HepG2 (cell line): ENCODE results near the gene RFXANK. TPM values are rescaled to one million over a fixed set of nuclear protein-coding genes. Genes with fewer than 3 reads are reported as not detected.
A peak's percentile ranks its signal among the peaks of the same experiment; 100 is the strongest.

Source experiments
- ATAC-seq: fragments of 200-7000 bp; cut with Tn5 transposase; 3 replicates; pipeline ENCODE4 v1.9.1; 2020; ENCODE audit warnings: mild to moderate bottlenecking, moderate library complexity
- BruUV-seq: library from RNA; stranded (reverse); fragments of 400-500 nt; replicated peaks from 2 replicates; lab custom pipeline; 2021; lab: Mats Ljungman, UMichigan
- CTCF ChIA-PET: fragments of 300-600 bp; formaldehyde crosslinking; extraction: SDS; loops from one replicate; lab custom pipeline; 2021; ENCODE audit warnings: low total read pairs, inconsistent platforms, low intra/inter-chr PET ratio; lab: Yijun Ruan, JAX
- POLR2A ChIA-PET: fragments of 350-600 bp; sonication (Branson Sonifier 250); formaldehyde crosslinking; loops from one replicate; lab custom pipeline; 2020; ENCODE audit warnings: antibody characterized with exemption, inconsistent platforms; lab: Yijun Ruan, JAX
- DNase-seq: peaks from one replicate; pipeline ENCODE4 v3.0.0-alpha.2; 2015; ENCODE audit warnings: low spot score
- FAIRE-seq: peaks from 3 replicates; lab custom pipeline; 2011; peaks lifted over from hg19 to GRCh38; lab: Jason Lieb, UNC
- H2AFZ ChIP-seq: one replicate; pipeline ENCODE4 v1.6.1; 2011; ENCODE audit warnings: low read length, inconsistent platforms
- H3K27ac ChIP-seq: fragments of 300-600 bp; 3 replicates; pipeline ENCODE4 v1.8.0; 2011; ENCODE audit warnings: mixed run types, mild to moderate bottlenecking, mixed read lengths, low read length, inconsistent platforms; ENCODE audit not compliant: insufficient read depth; ENCODE audit errors: extremely low read length
- H3K27me3 ChIP-seq, 2 experiments: fragments of 200-600 bp in 1 of 2; 2 replicates in 1 of 2; 3 replicates in 1 of 2; pipeline versions ENCODE4 v1.6.0 to v1.8.0; 2011; ENCODE audit warnings: low read length in 2 of 2, mild to moderate bottlenecking in 2 of 2, moderate library complexity in 2 of 2, inconsistent platforms in 1 of 2; ENCODE audit not compliant: insufficient read depth in 2 of 2, control insufficient read depth in 1 of 2
- H3K36me3 ChIP-seq, 2 experiments: fragments of 200-600 bp in 1 of 2; replicated peaks in 1 of 2; 2 replicates in 1 of 2; 3 replicates in 1 of 2; pipeline versions ENCODE4 v1.5.1 to v1.8.0; 2011; ENCODE audit warnings: low read length in 2 of 2, inconsistent platforms in 1 of 2; ENCODE audit not compliant: insufficient read depth in 2 of 2, control insufficient read depth in 1 of 2
- H3K4me1 ChIP-seq: 2 replicates; pipeline ENCODE4 v1.5.1; 2012; ENCODE audit warnings: low read length, inconsistent platforms; ENCODE audit not compliant: insufficient read depth
- H3K4me2 ChIP-seq: 2 replicates; pipeline ENCODE4 v1.6.0; 2011; ENCODE audit warnings: low read depth, low read length, inconsistent platforms
- H3K4me3 ChIP-seq, 3 experiments: fragments of 200-600 bp in 1 of 3; sonication (generic), shearing (Covaris generic) in 1 of 3; replicated peaks in 1 of 3; 2 replicates each; pipeline ENCODE4 v1.5.1; 2011 to 2016; ENCODE audit warnings: low read length in 3 of 3, inconsistent platforms in 2 of 3, low read depth in 2 of 3, mild to moderate bottlenecking in 2 of 3, control low read depth in 1 of 3, mixed read lengths in 1 of 3; ENCODE audit not compliant: insufficient read depth in 1 of 3
- H3K79me2 ChIP-seq: one replicate; pipeline ENCODE4 v1.6.1; 2011; ENCODE audit warnings: low read length, inconsistent platforms; ENCODE audit not compliant: insufficient read depth
- H3K9ac ChIP-seq: 2 replicates; pipeline ENCODE4 v1.6.0; 2011; ENCODE audit warnings: mild to moderate bottlenecking, low read depth, low read length, inconsistent platforms; ENCODE audit not compliant: insufficient read depth
- H3K9me3 ChIP-seq: 2 replicates; pipeline ENCODE4 v1.5.1; 2012; ENCODE audit warnings: mild to moderate bottlenecking, low read length
- H4K20me1 ChIP-seq: 2 replicates; pipeline ENCODE4 v1.6.0; 2011; ENCODE audit warnings: inconsistent platforms, mild to moderate bottlenecking, low read length, moderate library complexity; ENCODE audit not compliant: insufficient read depth
- ARID4A ChIP-seq: sonication (generic); formaldehyde crosslinking; IDR thresholded peaks from 2 replicates; pipeline ENCODE4 v1.5.0; 2020; ENCODE audit warnings: mild to moderate bottlenecking, missing genetic modification reagents, borderline replicate concordance
- ETV6 ChIP-seq: sonication (generic); formaldehyde crosslinking; conservative IDR thresholded peaks from 2 replicates; pipeline ENCODE4 v1.4.0; 2020; ENCODE audit warnings: missing genetic modification reagents
- NBN ChIP-seq: fragments of 450-650 bp; conservative IDR thresholded peaks from 2 replicates; pipeline ENCODE4 v1.6.1; 2017
- SP1 ChIP-seq, 2 experiments: fragments of 450-650 bp in 1 of 2; sonication (generic) in 1 of 2; formaldehyde crosslinking in 1 of 2; IDR thresholded peaks; 2 replicates each; pipeline versions ENCODE4 v1.4.0 to v1.6.1; 2016 to 2020; ENCODE audit warnings: missing genetic modification reagents in 1 of 2
- SRSF9 ChIP-seq: fragments of 200-400 bp; formaldehyde crosslinking; IDR thresholded peaks from 2 replicates; pipeline ENCODE4 v1.6.1; 2018; ENCODE audit warnings: borderline replicate concordance, mild to moderate bottlenecking, low read depth, low read length; ENCODE audit not compliant: insufficient read depth, poor library complexity, severe bottlenecking
- TFDP2 ChIP-seq: sonication (generic); formaldehyde crosslinking; IDR thresholded peaks from 2 replicates; pipeline ENCODE4 v1.4.0; 2020; ENCODE audit warnings: missing genetic modification reagents
- ZNF20 ChIP-seq: sonication (generic); formaldehyde crosslinking; IDR thresholded peaks from 2 replicates; pipeline ENCODE4 v1.4.0; 2020; ENCODE audit warnings: mild to moderate bottlenecking, moderate library complexity, missing genetic modification reagents
- ZNF572 ChIP-seq: sonication (generic); formaldehyde crosslinking; IDR thresholded peaks from 2 replicates; pipeline ENCODE4 v1.5.1; 2020; ENCODE audit warnings: mild to moderate bottlenecking, missing genetic modification reagents
- ZNF713 ChIP-seq: sonication (generic); formaldehyde crosslinking; IDR thresholded peaks from 2 replicates; pipeline ENCODE4 v1.4.0; 2020; ENCODE audit warnings: mild to moderate bottlenecking, missing genetic modification reagents
- in situ Hi-C: cut with HindIII; loops from 2 replicates; pipeline ENCODE4 v1.10.0; 2017; ENCODE audit warnings: low pct_unique_long_range_greater_than_20kb; ENCODE audit not compliant: extremely low pct_ligation_motif_present
- intact Hi-C: fragments of 100-400 bp; cut with micrococcal nuclease; formaldehyde crosslinking; loops from one replicate; pipeline ENCODE4 v1.10.0; 2022; ENCODE audit not compliant: unreplicated experiment
- polyA plus RNA-seq, 8 experiments: library from polyadenylated mRNA; depleted of rRNA in 3 of 8; stranded (reverse) in 7 of 8; unstranded in 1 of 8; fragments of >200 nt; fragmentation: Illumina TruSeq in 4 of 8; extraction: Trizol in 4 of 8; gene quantifications; 2 replicates each; pipeline versions ENCODE4 v1.2.1 to v1.2.3, GENCODE V29; 2011 to 2016; ENCODE audit warnings: low read depth in 4 of 8, missing spikeins in 1 of 8, mixed read lengths in 1 of 8; ENCODE audit not compliant: insufficient read depth in 1 of 8
- total RNA-seq, 5 experiments: library from RNA; depleted of rRNA; stranded (reverse); fragments of >200 nt; fragmentation: Illumina TruSeq; extraction: Trizol; gene quantifications; 2 replicates each; pipeline ENCODE4 v1.2.3, GENCODE V29; 2016; ENCODE audit warnings: low read depth in 1 of 5
- TF ChIP-seq, protein P1 (sequence below): sonication (generic); formaldehyde crosslinking; IDR thresholded peaks from 2 replicates; pipeline ENCODE4 v1.8.1; 2023; ENCODE audit warnings: mild to moderate bottlenecking, missing genetic modification reagents

Gene RFXANK
- total and polyA plus RNA-seq, 2 of the 13 experiments (the other 11 are each of a cell fraction or from before 2014, with no cell fraction given), result 49.9 to 80.7 TPM

- TF ChIP-seq SP1 (IDR thresholded peaks at IDR 0.05) (no peak), SP1 (CRISPR knock-in tag; IDR thresholded peaks at IDR 0.05) (no peak), SRSF9 (no peak), ETV6 (CRISPR knock-in tag) (no peak), ZNF20 (no peak), TFDP2 (CRISPR knock-in tag) (no peak)
- TF ChIP-seq, protein P1, sequence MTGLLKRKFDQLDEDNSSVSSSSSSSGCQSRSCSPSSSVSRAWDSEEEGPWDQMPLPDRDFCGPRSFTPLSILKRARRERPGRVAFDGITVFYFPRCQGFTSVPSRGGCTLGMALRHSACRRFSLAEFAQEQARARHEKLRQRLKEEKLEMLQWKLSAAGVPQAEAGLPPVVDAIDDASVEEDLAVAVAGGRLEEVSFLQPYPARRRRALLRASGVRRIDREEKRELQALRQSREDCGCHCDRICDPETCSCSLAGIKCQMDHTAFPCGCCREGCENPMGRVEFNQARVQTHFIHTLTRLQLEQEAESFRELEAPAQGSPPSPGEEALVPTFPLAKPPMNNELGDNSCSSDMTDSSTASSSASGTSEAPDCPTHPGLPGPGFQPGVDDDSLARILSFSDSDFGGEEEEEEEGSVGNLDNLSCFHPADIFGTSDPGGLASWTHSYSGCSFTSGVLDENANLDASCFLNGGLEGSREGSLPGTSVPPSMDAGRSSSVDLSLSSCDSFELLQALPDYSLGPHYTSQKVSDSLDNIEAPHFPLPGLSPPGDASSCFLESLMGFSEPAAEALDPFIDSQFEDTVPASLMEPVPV (CRISPR knock-in tag), result no peak
- TF ChIP-seq, all 625 proteins: peak for 0
These were observed 46.3 kb downstream of the RFXANK start (continued) for GRCh38 chr19:19238126-19238894.

- BruUV-seq, result no TSS peak
- no peak for FAIRE-seq
- no peak for ATAC-seq
These were observed 47.6 kb downstream of the RFXANK start for GRCh38 chr19:19239675-19240074.

More at GRCh38 chr19:19239675-19240074, 47.6 kb downstream of the RFXANK start:
- Histone ChIP-seq H3K4me2 (no peak overlapping the region), H4K20me1 (no peaks in the 10 kb centered on the region), H3K36me3 (no peaks in the 10 kb centered on the region), H3K9ac (no peak overlapping the region), H3K4me3 (no peak overlapping the region), H3K27me3 (0 out of 5 replicates have a peak, but pooled peaks cover 0 to 9% of the 10 kb centered on the region in 2 experiments), H3K27ac (no peak overlapping the region), H3K4me1 (no peaks in the 10 kb centered on the region), H3K79me2 (no peaks in the 10 kb centered on the region), H3K9me3 (peaks cover 2% of the 10 kb centered on the region; the same call in 1 of the 2 replicates), H2AFZ (no peak overlapping the region)
- ChIA-PET POLR2A (no interaction called here), CTCF (no interaction called here)
- intact Hi-C loops (no loop called here), in situ Hi-C loops (no loop called here)
- TF ChIP-seq ZNF713, result no peak
- no peak for TF ChIP-seq ARID4A (CRISPR knock-in tag)
- TF ChIP-seq NBN, result 0 out of 2 replicates have a peak, but pooled peaks have one; percentile 59
- TF ChIP-seq ZNF572 (CRISPR knock-in tag), result no peak
- no peak for DNase-seq
